GM21786 (cell line): Measurements from ENCODE around the gene NPIPB9.

Experiments used
- ATAC-seq: cut with Tn5 transposase; IDR thresholded peaks from one replicate; pipeline ENCODE4 v1.9.1; 2021; ENCODE audit not compliant: unreplicated experiment

The NPIPB9 gene

GRCh38 chr16:28821874-28822519 lies 70.4 kb downstream of the NPIPB9 start:
- no peak for ATAC-seq
